ENCODE results near the gene ZNF562.

DNA sequence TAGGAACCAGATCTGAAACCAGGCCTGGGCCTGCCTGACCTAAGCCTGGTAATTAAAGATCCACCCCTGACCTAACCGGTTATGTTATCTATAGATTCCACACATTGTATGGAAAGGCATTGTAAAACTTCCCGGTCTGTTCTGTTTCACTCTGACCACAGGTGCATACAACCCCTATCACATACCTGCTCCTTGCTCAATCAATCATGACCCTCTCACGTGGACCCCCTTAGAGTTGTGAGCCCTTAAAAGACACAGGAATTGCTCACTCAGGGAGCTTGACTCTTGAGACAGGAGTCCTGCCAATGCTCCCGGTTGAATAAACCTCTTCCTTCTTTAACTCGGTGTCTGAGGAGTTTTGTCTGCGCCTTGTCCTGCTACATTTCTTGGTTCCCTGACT lies 27.3 kb upstream of the ZNF562 start:
- TF ChIP-seq EP300 (IDR thresholded peaks at IDR 0.05; ENCODE audit: borderline replicate concordance) (no peak), RAD21 (IDR thresholded peaks at IDR 0.05; ENCODE audit: low read depth) (no peak)
- TF ChIP-seq, protein P1, sequence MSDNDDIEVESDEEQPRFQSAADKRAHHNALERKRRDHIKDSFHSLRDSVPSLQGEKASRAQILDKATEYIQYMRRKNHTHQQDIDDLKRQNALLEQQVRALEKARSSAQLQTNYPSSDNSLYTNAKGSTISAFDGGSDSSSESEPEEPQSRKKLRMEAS (IDR thresholded peaks at IDR 0.05) = no peak

Data from Ishikawa (cell line).